PC-3 (cell line): ENCODE data around the gene GAB3.
"Not testable (repeated sequence)": the region's sequence is repeated elsewhere in the genome, so short reads cannot be mapped to it uniquely, and the experiment has no call there.

ENCODE experiments used
- CTCF ChIP-seq: fragments of 300-600 bp; sonication (generic); conservative IDR thresholded peaks from 2 replicates; pipeline ENCODE4 v1.5.1; 2017; ENCODE audit warnings: antibody characterized with exemption, low read depth, mild to moderate bottlenecking, low read length
- EZH2 ChIP-seq: fragments of 300-600 bp; sonication (generic); IDR thresholded peaks from one replicate; pipeline ENCODE4 v1.6.1; 2017; ENCODE audit warnings: antibody characterized with exemption, mild to moderate bottlenecking, low read length; ENCODE audit not compliant: unreplicated experiment
- EZH2phosphoT487 ChIP-seq: fragments of 300-600 bp; sonication (generic); IDR thresholded peaks from 2 replicates; pipeline ENCODE4 v1.6.1; 2018; ENCODE audit warnings: mild to moderate bottlenecking, antibody characterized with exemption, low read length, borderline replicate concordance

- TF ChIP-seq CTCF, EZH2phosphoT487, EZH2: not testable (repeated sequence)
These were observed 109.1 kb downstream of the GAB3 start for GRCh38 chrX:154641740-154642139.
